ENCODE measurements around the gene SNX17.

Gene SNX17

GRCh38 chr2:27353762-27354596, 16.4 kb upstream of the SNX17 start:
- H3K4me3 ChIP-seq (ENCODE audit: control insufficient read depth, low read depth, low read length) = no peak overlapping the region
- DNase-seq (ENCODE audit: low read depth) = no peak
- no peak for TF ChIP-seq CTCF (IDR thresholded peaks at IDR 0.05; ENCODE audit: control insufficient read depth, insufficient read depth, low read depth, low read length, missing control alignments)

GRCh38 chr2:27354597-27354927, 15.9 kb upstream of the SNX17 start:
- TF ChIP-seq CTCF (IDR thresholded peaks at IDR 0.05; ENCODE audit: control insufficient read depth, insufficient read depth, low read depth, low read length, missing control alignments) = no peak
- no peak for DNase-seq (ENCODE audit: low read depth)
- no peak overlapping the region for H3K4me3 ChIP-seq (ENCODE audit: control insufficient read depth, low read depth, low read length)

- peak overlapping the region; percentile 98 for H3K4me3 ChIP-seq (ENCODE audit: control insufficient read depth, low read depth, low read length)
- DNase-seq (ENCODE audit: low read depth) = no peak
- no peak for TF ChIP-seq CTCF (IDR thresholded peaks at IDR 0.05; ENCODE audit: control insufficient read depth, insufficient read depth, low read depth, low read length, missing control alignments)
These were observed 14.4 kb upstream of the SNX17 start for GRCh38 chr2:27356056-27356381.

GRCh38 chr2:27356382-27357181, 13.8 kb upstream of the SNX17 start, which contains the start of gene GTF3C2:
Gene GTF3C2, minus strand, starts transcription at chr2:27356764. Its CDS starts 13,210 bp downstream, at chr2:27343554.
- peak within 1 kb of the TSS; percentile 98 for H3K4me3 ChIP-seq (ENCODE audit: control insufficient read depth, low read depth, low read length)
- no peak for TF ChIP-seq CTCF (IDR thresholded peaks at IDR 0.05; ENCODE audit: control insufficient read depth, insufficient read depth, low read depth, low read length, missing control alignments)
- DNase-seq (ENCODE audit: low read depth) = peak; percentile 83

- TF ChIP-seq CTCF (IDR thresholded peaks at IDR 0.05; ENCODE audit: control insufficient read depth, insufficient read depth, low read depth, low read length, missing control alignments) = no peak
- no peak for DNase-seq (ENCODE audit: low read depth)
- no peak overlapping the region for H3K4me3 ChIP-seq (ENCODE audit: control insufficient read depth, low read depth, low read length)
These were observed 7.6 kb upstream of the SNX17 start for GRCh38 chr2:27362678-27363420.

GRCh38 chr2:27363933-27364332, 6.5 kb upstream of the SNX17 start:
- TF ChIP-seq CTCF (IDR thresholded peaks at IDR 0.05; ENCODE audit: control insufficient read depth, insufficient read depth, low read depth, low read length, missing control alignments) = no peak
- H3K4me3 ChIP-seq (ENCODE audit: control insufficient read depth, low read depth, low read length) = no peak overlapping the region
- DNase-seq (ENCODE audit: low read depth) = no peak
